IMR-90 (cell line): ENCODE data around the gene PID1.

ENCODE experiments used
- BHLHE40 ChIP-seq: fragments of 150-350 bp; IDR thresholded peaks from 2 replicates; pipeline ENCODE4 v1.6.1; 2016; ENCODE audit warnings: mild to moderate bottlenecking, low read depth, low read length
- CEBPB ChIP-seq: IDR thresholded peaks from 2 replicates; pipeline ENCODE4 v1.6.1; 2012; ENCODE audit warnings: low read depth, low read length, improper control_type of control experiment
- CTCF ChIP-seq: conservative IDR thresholded peaks from 2 replicates; pipeline ENCODE4 v1.5.1; 2012; ENCODE audit warnings: mild to moderate bottlenecking, low read depth, low read length, improper control_type of control experiment
- FOS ChIP-seq: fragments of 150-350 bp; IDR thresholded peaks from 2 replicates; pipeline ENCODE4 v1.6.1; 2016; ENCODE audit warnings: low read depth, low read length
- MAZ ChIP-seq: IDR thresholded peaks from 2 replicates; pipeline ENCODE4 v1.6.1; 2012; ENCODE audit warnings: low read depth, mild to moderate bottlenecking, low read length, improper control_type of control experiment, moderate library complexity, borderline replicate concordance
- MXI1 ChIP-seq: IDR thresholded peaks from 2 replicates; pipeline ENCODE4 v1.6.1; 2012; ENCODE audit warnings: low read depth, mild to moderate bottlenecking, low read length, moderate library complexity, borderline replicate concordance
- NFE2L2 ChIP-seq: fragments of 150-350 bp; IDR thresholded peaks from 2 replicates; pipeline ENCODE4 v1.6.1; 2016; ENCODE audit warnings: low read depth, mild to moderate bottlenecking, low read length
- POLR2A ChIP-seq: IDR thresholded peaks from 2 replicates; pipeline ENCODE4 v1.6.1; 2012; ENCODE audit warnings: mild to moderate bottlenecking, low read depth, low read length
- RAD21 ChIP-seq: IDR thresholded peaks from 2 replicates; pipeline ENCODE4 v1.6.1; 2012; ENCODE audit warnings: low read length, improper control_type of control experiment
- RFX5 ChIP-seq: IDR thresholded peaks from 2 replicates; pipeline ENCODE4 v1.8.0; 2012; ENCODE audit warnings: low read depth, mild to moderate bottlenecking, low read length, moderate library complexity
- SMC3 ChIP-seq: fragments of 150-350 bp; IDR thresholded peaks from 2 replicates; pipeline ENCODE4 v1.6.1; 2016; ENCODE audit warnings: low read depth, mild to moderate bottlenecking, antibody characterized with exemption, low read length, moderate library complexity
- USF2 ChIP-seq: fragments of 150-350 bp; IDR thresholded peaks from 2 replicates; pipeline ENCODE4 v1.6.1; 2017; ENCODE audit warnings: mild to moderate bottlenecking, antibody characterized with exemption, low read length, low read depth
- TF ChIP-seq, protein P1 (sequence below): fragments of 150-350 bp; IDR thresholded peaks from 2 replicates; pipeline ENCODE4 v1.6.1; 2016; ENCODE audit warnings: low read depth, mild to moderate bottlenecking, low read length, moderate library complexity, borderline replicate concordance

DNA sequence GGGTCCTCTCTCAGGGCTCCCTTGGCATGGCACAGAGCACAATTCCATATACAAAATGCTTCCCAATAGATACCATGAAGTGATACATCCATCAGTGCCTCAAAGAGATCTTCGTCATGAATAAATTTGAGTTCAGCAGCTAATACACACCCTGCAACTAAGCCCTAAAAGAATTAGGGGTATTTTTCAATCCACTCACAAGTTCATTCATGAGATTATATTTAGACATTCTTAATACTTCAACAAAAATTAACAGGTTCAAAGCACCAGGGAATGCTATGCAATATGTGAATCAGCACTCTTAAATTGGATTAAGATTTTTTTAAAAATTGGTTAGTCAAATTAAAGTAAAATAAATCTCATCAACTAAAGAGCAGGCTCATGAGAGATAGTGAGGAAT, 79.7 kb downstream of the PID1 start:
- TF ChIP-seq CTCF: no peak
- no peak for TF ChIP-seq MAZ
- TF ChIP-seq POLR2A: no peak
- no peak for TF ChIP-seq MXI1
- TF ChIP-seq RAD21: no peak
- no peak for TF ChIP-seq SMC3
- no peak for TF ChIP-seq BHLHE40
- TF ChIP-seq, protein P1, sequence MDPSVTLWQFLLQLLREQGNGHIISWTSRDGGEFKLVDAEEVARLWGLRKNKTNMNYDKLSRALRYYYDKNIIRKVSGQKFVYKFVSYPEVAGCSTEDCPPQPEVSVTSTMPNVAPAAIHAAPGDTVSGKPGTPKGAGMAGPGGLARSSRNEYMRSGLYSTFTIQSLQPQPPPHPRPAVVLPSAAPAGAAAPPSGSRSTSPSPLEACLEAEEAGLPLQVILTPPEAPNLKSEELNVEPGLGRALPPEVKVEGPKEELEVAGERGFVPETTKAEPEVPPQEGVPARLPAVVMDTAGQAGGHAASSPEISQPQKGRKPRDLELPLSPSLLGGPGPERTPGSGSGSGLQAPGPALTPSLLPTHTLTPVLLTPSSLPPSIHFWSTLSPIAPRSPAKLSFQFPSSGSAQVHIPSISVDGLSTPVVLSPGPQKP: no peak
- no peak for TF ChIP-seq RFX5
- no peak for TF ChIP-seq FOS
- TF ChIP-seq NFE2L2: no peak
- TF ChIP-seq USF2: no peak
- no peak for TF ChIP-seq CEBPB
